NT2/D1 (cell line): ENCODE results near the gene SPPL2A.

Source experiments
- SUZ12 ChIP-seq: IDR thresholded peaks from 2 replicates; pipeline ENCODE4 v1.6.1; 2011; ENCODE audit not compliant: insufficient read length, insufficient read depth; ENCODE audit errors: extremely low read depth
- YY1 ChIP-seq: IDR thresholded peaks from 2 replicates; pipeline ENCODE4 v1.6.1; 2011; ENCODE audit not compliant: insufficient read length, insufficient read depth
- ZNF274 ChIP-seq: IDR thresholded peaks from 2 replicates; pipeline ENCODE4 v1.6.1; 2011; ENCODE audit warnings: mild to moderate bottlenecking, low read depth, low read length

GRCh38 chr15:50652671-50653070, 112.8 kb downstream of the SPPL2A start:
- TF ChIP-seq SUZ12 (no peak), YY1 (no peak), ZNF274 (no peak)
